Activated T-helper 1 cell treated with anti-CD3 and anti-CD28 coated beads, Interleukin-12 subunit alpha, Interleukin-12 subunit beta, Interleukin-2, Interleukin-4 antibody, amounts not matched to agents 30 ng/mL and 10 ng/mL and 1 ng/mL, durations not matched to agents 14 hours and 24 hours and 36 hours (primary cell): ENCODE measurements around the gene ATP6V1B1. TPM values are rescaled to one million over a fixed set of nuclear protein-coding genes. Genes with fewer than 3 reads are reported as not detected.

Experiments used
- DNase-seq: peaks from one replicate; pipeline ENCODE4 v3.0.0; 2021; ENCODE audit warnings: low spot score
- H3K27ac Mint-ChIP-seq: one replicate; pipeline ENCODE4 v1.8.0; 2021; ENCODE audit warnings: mild to moderate bottlenecking, mixed read lengths
- H3K27me3 Mint-ChIP-seq: one replicate; pipeline ENCODE4 v1.8.0; 2022; ENCODE audit warnings: mild to moderate bottlenecking, moderate library complexity, mixed read lengths; ENCODE audit not compliant: insufficient read depth
- H3K36me3 Mint-ChIP-seq: one replicate; pipeline ENCODE4 v1.8.0; 2021; ENCODE audit warnings: low read depth, mixed read lengths
- H3K4me1 Mint-ChIP-seq: one replicate; pipeline ENCODE4 v1.8.0; 2021; ENCODE audit warnings: low read depth, mixed read lengths
- H3K4me3 Mint-ChIP-seq: one replicate; pipeline ENCODE4 v1.8.0; 2021; ENCODE audit warnings: mild to moderate bottlenecking, moderate library complexity, mixed read lengths
- H3K9me3 Mint-ChIP-seq: one replicate; pipeline ENCODE4 v1.8.0; 2021; ENCODE audit warnings: mixed read lengths
- intact Hi-C: fragments of 100-400 bp; cut with micrococcal nuclease; formaldehyde crosslinking; loops from one replicate; pipeline ENCODE4 v1.15.1; 2024
- total RNA-seq: library from RNA; stranded (reverse); gene quantifications from 2 replicates; pipeline ENCODE4 v1.2.3, GENCODE V29; 2022

ATP6V1B1 gene
- total RNA-seq, 1 donor from 2014 or later, result not detected

GRCh38 chr2:70937866-70938585 is 2.3 kb downstream of the ATP6V1B1 start:
- peaks cover 16% of the 10 kb centered on the region for H3K27me3 Mint-ChIP-seq
- H3K27ac Mint-ChIP-seq, result no peak overlapping the region
- DNase-seq, result no peak
- intact Hi-C loops, result no loop called here
- no peaks in the 10 kb centered on the region for H3K4me1 Mint-ChIP-seq
- no peak overlapping the region for H3K4me3 Mint-ChIP-seq
- no peaks in the 10 kb centered on the region for H3K36me3 Mint-ChIP-seq
- H3K9me3 Mint-ChIP-seq, result no peaks in the 10 kb centered on the region

- H3K4me1 Mint-ChIP-seq, result no peaks in the 10 kb centered on the region
- no peaks in the 10 kb centered on the region for H3K36me3 Mint-ChIP-seq
- no peak overlapping the region for H3K27ac Mint-ChIP-seq
- peaks cover 16% of the 10 kb centered on the region for H3K27me3 Mint-ChIP-seq
- DNase-seq, result no peak
- intact Hi-C loops, result no loop called here
- no peaks in the 10 kb centered on the region for H3K9me3 Mint-ChIP-seq
- no peak overlapping the region for H3K4me3 Mint-ChIP-seq
Observed at GRCh38 chr2:70938586-70938950, 2.9 kb downstream of the ATP6V1B1 start.

GRCh38 chr2:70939001-70939838 is 3.5 kb downstream of the ATP6V1B1 start:
- Mint-ChIP-seq H3K4me3 (no peak overlapping the region), H3K36me3 (no peaks in the 10 kb centered on the region), H3K4me1 (no peaks in the 10 kb centered on the region), H3K9me3 (no peaks in the 10 kb centered on the region), H3K27ac (no peak overlapping the region), H3K27me3 (peaks cover 16% of the 10 kb centered on the region)
- DNase-seq, result no peak
- intact Hi-C loops, result no loop called here

DNA sequence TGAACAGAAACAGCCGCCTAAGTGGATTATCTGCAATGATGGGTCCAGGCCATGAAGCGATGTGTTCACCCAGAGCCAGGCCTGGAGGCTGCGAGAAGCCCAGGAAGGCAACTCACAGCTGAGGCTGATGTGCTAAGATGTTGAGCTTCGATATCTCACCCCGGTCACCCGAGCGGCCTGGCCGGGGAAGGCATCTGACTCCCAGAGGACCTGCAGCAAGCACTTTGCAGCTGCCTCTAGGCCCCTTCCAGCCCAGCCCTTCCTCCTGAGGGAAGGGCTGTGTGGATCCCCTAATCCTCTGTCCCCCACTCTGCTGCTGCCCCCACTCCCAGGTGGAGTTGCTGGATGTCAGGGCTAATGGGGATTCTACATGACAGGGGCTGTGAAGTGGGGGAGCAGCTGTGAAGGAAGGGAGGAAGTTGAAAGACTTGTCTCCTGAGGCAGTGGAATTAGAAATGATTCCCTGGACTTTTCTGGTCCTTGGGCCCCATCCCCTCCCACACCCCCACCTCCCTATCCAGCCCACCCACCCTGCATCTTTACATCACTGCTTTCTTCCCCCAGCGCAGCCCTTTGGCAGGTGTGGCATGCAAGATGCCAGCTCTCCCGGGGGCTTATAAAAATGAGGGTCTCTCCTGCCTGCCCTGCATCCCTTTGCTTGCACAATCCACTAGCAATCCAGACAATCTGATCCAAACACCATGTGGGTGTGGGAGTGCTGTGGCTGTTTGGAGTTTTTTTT is 4.3 kb downstream of the ATP6V1B1 start:
- Mint-ChIP-seq H3K4me1 (no peaks in the 10 kb centered on the region), H3K27me3 (peaks cover 16% of the 10 kb centered on the region), H3K36me3 (no peaks in the 10 kb centered on the region), H3K27ac (no peak overlapping the region), H3K4me3 (no peak overlapping the region), H3K9me3 (no peaks in the 10 kb centered on the region)
- intact Hi-C loops, result no loop called here
- no peak for DNase-seq

DNA sequence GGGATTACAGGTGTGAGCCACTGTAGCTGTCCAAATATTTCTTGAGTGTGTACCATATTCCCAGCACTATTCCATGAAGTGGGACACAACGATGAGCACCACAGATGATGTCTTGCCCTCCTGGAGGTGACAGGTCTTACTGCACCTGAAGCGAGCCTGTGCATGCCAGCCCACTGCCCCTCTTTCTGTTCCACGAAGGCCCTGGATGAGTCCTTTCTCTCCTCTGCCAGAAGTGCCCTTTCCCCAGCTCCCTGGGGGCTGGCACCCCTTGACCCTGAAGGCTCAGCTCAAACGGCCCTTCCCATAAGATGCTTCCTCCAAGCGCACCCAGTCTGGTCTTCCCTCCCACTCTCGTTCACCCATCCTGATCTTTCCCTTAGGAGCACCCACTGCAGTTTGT is 5.5 kb downstream of the ATP6V1B1 start:
- no peaks in the 10 kb centered on the region for H3K9me3 Mint-ChIP-seq
- intact Hi-C loops, result no loop called here
- DNase-seq, result no peak
- H3K4me1 Mint-ChIP-seq, result no peaks in the 10 kb centered on the region
- peaks cover 17% of the 10 kb centered on the region for H3K27me3 Mint-ChIP-seq
- no peak overlapping the region for H3K27ac Mint-ChIP-seq
- no peak overlapping the region for H3K4me3 Mint-ChIP-seq
- no peaks in the 10 kb centered on the region for H3K36me3 Mint-ChIP-seq

DNA sequence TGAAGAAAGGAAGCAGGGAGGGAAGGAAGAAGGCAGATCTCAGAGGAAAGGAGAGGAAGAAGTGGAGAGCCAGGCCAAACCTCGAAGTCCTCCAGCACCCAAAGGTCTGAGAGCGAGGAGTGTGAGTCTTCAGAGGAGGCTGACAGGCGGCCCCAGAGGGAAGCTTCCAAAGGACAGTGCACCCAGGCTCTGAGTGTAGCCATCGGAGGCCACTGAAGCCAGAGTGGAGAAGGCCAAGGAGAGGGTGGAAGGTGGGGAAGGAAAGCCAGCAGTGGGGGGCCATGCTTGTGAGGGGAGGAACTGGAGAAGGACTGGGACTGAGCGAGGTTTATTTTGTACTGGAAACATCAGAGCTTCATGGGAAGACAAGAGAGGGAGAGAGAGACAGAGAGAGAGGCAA is 6.0 kb downstream of the ATP6V1B1 start:
- H3K4me1 Mint-ChIP-seq, result peaks cover 2% of the 10 kb centered on the region
- no peak overlapping the region for H3K4me3 Mint-ChIP-seq
- H3K27ac Mint-ChIP-seq, result no peak overlapping the region
- H3K9me3 Mint-ChIP-seq, result no peaks in the 10 kb centered on the region
- DNase-seq, result no peak
- H3K36me3 Mint-ChIP-seq, result no peaks in the 10 kb centered on the region
- intact Hi-C loops, result no loop called here
- peaks cover 16% of the 10 kb centered on the region for H3K27me3 Mint-ChIP-seq

DNA sequence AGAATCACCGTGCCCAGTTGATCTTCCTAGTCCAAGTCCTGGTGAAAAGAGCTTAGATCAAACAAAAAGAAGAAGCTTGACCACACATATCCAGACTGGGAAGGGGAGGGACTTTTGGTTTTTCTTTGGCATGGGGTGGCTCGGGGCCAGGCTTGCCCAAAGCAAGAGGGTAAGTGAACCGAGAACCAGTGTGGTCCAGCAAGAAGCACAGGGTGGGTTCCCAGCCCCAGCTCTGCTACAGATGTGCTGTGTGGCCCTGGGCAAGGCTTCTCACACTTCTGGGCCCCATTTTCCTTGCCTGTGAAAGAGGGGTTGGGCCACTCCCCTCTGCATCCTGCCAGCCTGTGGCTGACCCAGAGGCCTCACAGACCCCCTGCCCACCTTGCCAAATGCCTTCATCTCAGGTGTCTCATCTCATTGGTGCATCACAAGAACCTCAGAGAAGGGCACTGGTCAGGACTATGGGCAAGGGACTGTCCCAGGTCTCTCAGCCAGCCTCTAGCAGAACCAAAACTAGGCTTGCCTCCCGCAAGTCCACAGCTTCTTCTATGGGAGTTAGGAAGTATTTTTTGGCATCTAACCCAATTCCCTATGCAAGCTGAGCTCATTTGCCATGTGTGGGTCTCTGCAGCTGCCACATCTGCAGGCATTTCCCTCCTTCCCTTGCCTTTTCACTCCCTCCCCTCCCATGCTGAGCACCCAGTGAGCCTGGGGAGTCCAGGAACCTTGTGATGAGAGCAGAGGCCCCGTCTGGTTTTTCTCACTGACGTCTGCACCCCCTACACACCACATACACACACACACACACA is 6.9 kb downstream of the ATP6V1B1 start:
- Mint-ChIP-seq H3K4me1 (peaks cover 7% of the 10 kb centered on the region), H3K36me3 (no peaks in the 10 kb centered on the region), H3K27me3 (peaks cover 20% of the 10 kb centered on the region), H3K4me3 (no peak overlapping the region), H3K9me3 (no peaks in the 10 kb centered on the region), H3K27ac (no peak overlapping the region)
- no peak for DNase-seq
- intact Hi-C loops, result no loop called here

- Mint-ChIP-seq H3K4me1 (peaks cover 14% of the 10 kb centered on the region), H3K36me3 (no peaks in the 10 kb centered on the region), H3K27me3 (peaks cover 20% of the 10 kb centered on the region), H3K9me3 (no peaks in the 10 kb centered on the region), H3K4me3 (no peak overlapping the region), H3K27ac (no peak overlapping the region)
- no peak for DNase-seq
- intact Hi-C loops, result no loop called here
Observed at GRCh38 chr2:70943205-70943871, 7.6 kb downstream of the ATP6V1B1 start.

- Mint-ChIP-seq H3K4me1 (peaks cover 16% of the 10 kb centered on the region), H3K27ac (no peak overlapping the region)
Observed at GRCh38 chr2:70944111-70944690, 8.5 kb downstream of the ATP6V1B1 start.

GRCh38 chr2:70946832-70947442 is 11.2 kb downstream of the ATP6V1B1 start:
- H3K27ac Mint-ChIP-seq, result no peak overlapping the region
- intact Hi-C loops, result loop anchor here (1.0 to 2.0 kb wide), 3 partner anchors 158 to 642 kb away; no protein-coding TSS in a partner anchor
- peaks cover 16% of the 10 kb centered on the region for H3K4me1 Mint-ChIP-seq
- H3K9me3 Mint-ChIP-seq, result no peaks in the 10 kb centered on the region
- no peak overlapping the region for H3K4me3 Mint-ChIP-seq
- H3K36me3 Mint-ChIP-seq, result no peaks in the 10 kb centered on the region
- peak; percentile 31 for DNase-seq
- H3K27me3 Mint-ChIP-seq, result peaks cover 21% of the 10 kb centered on the region

More at GRCh38 chr2:70944111-70944690, 8.5 kb downstream of the ATP6V1B1 start:
- H3K36me3 Mint-ChIP-seq, result no peaks in the 10 kb centered on the region
- DNase-seq, result no peak
- intact Hi-C loops, result no loop called here
- H3K9me3 Mint-ChIP-seq, result no peaks in the 10 kb centered on the region
- H3K4me3 Mint-ChIP-seq, result no peak overlapping the region
- peaks cover 17% of the 10 kb centered on the region for H3K27me3 Mint-ChIP-seq

DNA sequence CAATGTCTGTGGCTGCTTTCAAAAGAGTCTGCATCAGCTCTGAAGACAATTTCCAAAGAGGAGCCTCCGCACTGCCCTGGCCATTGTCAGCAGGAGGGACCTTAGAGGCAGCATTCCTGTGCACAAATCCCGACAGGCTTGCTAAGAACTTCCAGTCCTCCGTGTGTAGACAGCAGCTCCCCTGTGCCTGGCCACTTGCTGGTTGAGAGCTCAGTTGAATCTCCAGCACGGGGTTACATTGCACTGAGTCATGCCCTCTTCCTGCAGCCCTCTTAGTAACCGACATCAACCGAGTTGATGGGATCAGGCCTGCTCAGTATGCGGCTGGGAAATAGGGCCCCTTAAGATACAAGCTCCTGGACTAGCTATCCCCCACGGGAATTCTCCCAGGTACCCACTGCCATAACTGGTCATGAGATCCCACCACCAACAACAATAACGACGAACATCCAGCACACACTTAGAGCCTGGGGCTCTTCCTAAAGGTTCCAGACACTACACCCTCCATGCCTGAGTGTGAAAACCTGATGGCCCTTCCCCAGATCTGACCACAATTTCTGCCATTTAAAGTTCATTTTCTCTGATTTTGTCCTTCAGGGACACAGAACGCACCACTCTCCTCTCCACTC is 12.0 kb downstream of the ATP6V1B1 start:
- Mint-ChIP-seq H3K4me1 (peaks cover 16% of the 10 kb centered on the region), H3K36me3 (no peaks in the 10 kb centered on the region)

More for the DNA sequence above, 12.0 kb downstream of the ATP6V1B1 start:
- Mint-ChIP-seq H3K27ac (no peak overlapping the region), H3K9me3 (no peaks in the 10 kb centered on the region), H3K27me3 (peaks cover 25% of the 10 kb centered on the region), H3K4me3 (peak overlapping the region; percentile 81)
- DNase-seq, result no peak
- intact Hi-C loops, result loop anchor here (1.0 to 2.0 kb wide), 5 partner anchors 76 to 643 kb away; no protein-coding TSS in a partner anchor
